ENCODE data around the gene RAMP3.

RAMP3 gene

GRCh38 chr7:45186261-45186813 lies 28.7 kb downstream of the RAMP3 start:
- Histone ChIP-seq H3K27ac (ENCODE audit: low read depth, low read length) (no peak overlapping the region), H3K36me3 (ENCODE audit: insufficient read depth, low read length) (no peaks in the 10 kb centered on the region), H3K4me1 (ENCODE audit: control insufficient read depth, insufficient read depth, low read length, unreplicated experiment) (no peaks in the 10 kb centered on the region), H3K4me3 (ENCODE audit: low read depth, low read length) (no peak overlapping the region), H2AFZ (ENCODE audit: low read length, unreplicated experiment) (no peak overlapping the region), H3K27me3 (ENCODE audit: insufficient read depth, low read length) (peaks cover 21% of the 10 kb centered on the region; the same call in 1 of the 2 replicates), H3K79me2 (ENCODE audit: control insufficient read depth, insufficient read depth, low read length, unreplicated experiment) (no peaks in the 10 kb centered on the region)

GRCh38 chr7:45187089-45187945 lies 29.7 kb downstream of the RAMP3 start:
- H2AFZ ChIP-seq (ENCODE audit: low read length, unreplicated experiment): no peak overlapping the region
- no peak overlapping the region for H3K27ac ChIP-seq (ENCODE audit: low read depth, low read length)
- H3K4me1 ChIP-seq (ENCODE audit: control insufficient read depth, insufficient read depth, low read length, unreplicated experiment): no peaks in the 10 kb centered on the region
- H3K79me2 ChIP-seq (ENCODE audit: control insufficient read depth, insufficient read depth, low read length, unreplicated experiment): no peaks in the 10 kb centered on the region
- no peak overlapping the region for H3K4me3 ChIP-seq (ENCODE audit: low read depth, low read length)
- no peaks in the 10 kb centered on the region for H3K36me3 ChIP-seq (ENCODE audit: insufficient read depth, low read length)
- peaks cover 30% of the 10 kb centered on the region for H3K27me3 ChIP-seq (ENCODE audit: insufficient read depth, low read length)

DNA sequence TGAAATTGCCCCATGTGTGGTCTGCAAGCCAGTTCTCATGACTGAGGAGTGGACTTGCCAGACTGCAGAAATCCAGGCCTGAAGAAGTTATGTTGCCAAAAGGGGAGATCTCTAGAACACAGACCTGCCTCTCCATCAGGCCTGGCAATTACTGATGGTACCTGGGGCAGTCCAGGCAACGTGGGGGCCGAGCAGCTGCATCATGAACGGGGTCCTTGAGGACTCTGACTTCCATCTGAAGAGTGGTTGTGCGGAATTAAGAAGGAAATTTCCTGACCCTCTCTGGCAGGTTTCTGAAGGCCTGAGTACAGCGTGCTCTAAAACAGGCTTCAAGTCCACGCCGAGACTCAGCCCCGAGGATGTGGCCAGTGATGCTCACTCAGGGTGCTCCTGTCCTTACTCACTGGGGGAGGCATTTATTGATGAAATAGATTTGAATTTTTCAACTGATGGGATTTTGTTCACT lies 30.4 kb downstream of the RAMP3 start:
- Histone ChIP-seq H3K4me1 (ENCODE audit: control insufficient read depth, insufficient read depth, low read length, unreplicated experiment) (no peaks in the 10 kb centered on the region), H3K79me2 (ENCODE audit: control insufficient read depth, insufficient read depth, low read length, unreplicated experiment) (no peaks in the 10 kb centered on the region)

DNA sequence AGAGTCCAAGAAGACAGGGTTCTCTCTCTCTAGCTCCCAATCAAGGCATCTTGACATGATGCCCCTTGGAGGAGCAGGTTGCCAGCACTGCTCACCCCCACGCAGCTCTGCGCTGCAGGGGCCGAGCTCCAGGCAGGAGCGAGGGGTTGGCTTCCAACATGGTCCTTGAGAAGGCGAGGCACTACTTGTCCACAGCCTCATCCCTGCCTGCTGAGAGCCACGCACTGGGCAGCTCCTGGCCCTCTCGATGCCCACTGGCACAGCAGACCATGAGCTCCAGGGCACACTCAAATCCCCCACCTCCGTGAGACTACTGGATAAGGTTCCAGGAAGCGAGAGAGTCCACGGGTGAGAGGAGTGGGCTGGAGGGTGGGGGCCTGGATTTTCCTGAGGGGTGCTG lies 31.1 kb downstream of the RAMP3 start:
- no peaks in the 10 kb centered on the region for H3K4me1 ChIP-seq (ENCODE audit: control insufficient read depth, insufficient read depth, low read length, unreplicated experiment)
- H3K27ac ChIP-seq (ENCODE audit: low read depth, low read length): no peak overlapping the region
- H3K36me3 ChIP-seq (ENCODE audit: insufficient read depth, low read length): no peaks in the 10 kb centered on the region
- peaks cover 44% of the 10 kb centered on the region for H3K27me3 ChIP-seq (ENCODE audit: insufficient read depth, low read length)
- no peak overlapping the region for H2AFZ ChIP-seq (ENCODE audit: low read length, unreplicated experiment)
- no peaks in the 10 kb centered on the region for H3K79me2 ChIP-seq (ENCODE audit: control insufficient read depth, insufficient read depth, low read length, unreplicated experiment)
- no peak overlapping the region for H3K4me3 ChIP-seq (ENCODE audit: low read depth, low read length)

More for the DNA sequence above, 30.4 kb downstream of the RAMP3 start:
- peaks cover 37% of the 10 kb centered on the region for H3K27me3 ChIP-seq (ENCODE audit: insufficient read depth, low read length)
- H3K27ac ChIP-seq (ENCODE audit: low read depth, low read length): no peak overlapping the region
- H3K36me3 ChIP-seq (ENCODE audit: insufficient read depth, low read length): no peaks in the 10 kb centered on the region
- no peak overlapping the region for H2AFZ ChIP-seq (ENCODE audit: low read length, unreplicated experiment)
- H3K4me3 ChIP-seq (ENCODE audit: low read depth, low read length): no peak overlapping the region

GRCh38 chr7:45189151-45189970 lies 31.8 kb downstream of the RAMP3 start:
- peaks cover 50% of the 10 kb centered on the region for H3K27me3 ChIP-seq (ENCODE audit: insufficient read depth, low read length)
- no peaks in the 10 kb centered on the region for H3K36me3 ChIP-seq (ENCODE audit: insufficient read depth, low read length)
- H3K79me2 ChIP-seq (ENCODE audit: control insufficient read depth, insufficient read depth, low read length, unreplicated experiment): no peaks in the 10 kb centered on the region
- H3K4me3 ChIP-seq (ENCODE audit: low read depth, low read length): no peak overlapping the region
- no peak overlapping the region for H3K27ac ChIP-seq (ENCODE audit: low read depth, low read length)
- H2AFZ ChIP-seq (ENCODE audit: low read length, unreplicated experiment): no peak overlapping the region
- H3K4me1 ChIP-seq (ENCODE audit: control insufficient read depth, insufficient read depth, low read length, unreplicated experiment): no peaks in the 10 kb centered on the region

DNA sequence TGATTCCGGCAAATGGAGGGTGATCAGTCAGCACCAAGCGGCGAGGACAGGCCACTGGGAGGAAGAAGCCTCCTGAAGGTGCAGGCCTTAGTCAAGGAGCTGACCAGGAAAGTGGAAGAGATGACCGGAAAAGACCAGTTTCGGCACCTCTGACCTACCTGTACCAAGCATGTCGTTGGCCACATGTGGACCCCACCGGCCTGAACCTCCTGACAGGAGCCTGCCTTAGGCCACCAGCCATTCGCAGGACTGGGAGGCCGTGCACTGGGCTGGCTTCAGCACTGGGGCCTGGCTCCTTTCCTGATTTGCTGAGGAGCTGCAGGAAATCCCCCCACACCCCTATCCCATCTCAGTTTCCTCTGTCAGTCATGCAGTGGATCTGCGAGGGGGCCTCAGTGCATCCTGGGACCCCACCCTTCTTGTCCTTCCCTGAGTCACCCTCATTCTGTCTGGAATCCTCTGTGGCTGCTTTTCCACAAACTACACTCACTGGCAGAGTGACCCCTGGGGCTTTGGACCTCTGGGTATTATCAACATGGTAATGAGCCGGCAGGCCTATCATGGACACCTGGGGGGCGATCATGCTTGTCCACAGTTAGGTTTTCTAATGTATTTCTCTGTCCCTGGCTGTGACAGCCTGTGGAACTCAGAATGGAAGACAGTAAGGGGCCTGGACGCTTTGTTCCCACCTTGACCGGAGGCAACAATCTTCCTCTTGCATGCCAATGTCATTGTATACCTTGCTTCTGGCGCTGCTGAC lies 33.0 kb downstream of the RAMP3 start:
- Histone ChIP-seq H3K36me3 (ENCODE audit: insufficient read depth, low read length) (no peaks in the 10 kb centered on the region), H3K27ac (ENCODE audit: low read depth, low read length) (no peak overlapping the region), H3K4me1 (ENCODE audit: control insufficient read depth, insufficient read depth, low read length, unreplicated experiment) (no peaks in the 10 kb centered on the region), H2AFZ (ENCODE audit: low read length, unreplicated experiment) (no peak overlapping the region), H3K27me3 (ENCODE audit: insufficient read depth, low read length) (peaks cover 54% of the 10 kb centered on the region), H3K79me2 (ENCODE audit: control insufficient read depth, insufficient read depth, low read length, unreplicated experiment) (no peaks in the 10 kb centered on the region), H3K4me3 (ENCODE audit: low read depth, low read length) (no peak overlapping the region)

GRCh38 chr7:45191396-45191795 lies 33.8 kb downstream of the RAMP3 start:
- no peak overlapping the region for H3K4me3 ChIP-seq (ENCODE audit: low read depth, low read length)
- H3K4me1 ChIP-seq (ENCODE audit: control insufficient read depth, insufficient read depth, low read length, unreplicated experiment): no peaks in the 10 kb centered on the region
- no peaks in the 10 kb centered on the region for H3K36me3 ChIP-seq (ENCODE audit: insufficient read depth, low read length)
- H3K27me3 ChIP-seq (ENCODE audit: insufficient read depth, low read length): peaks cover 62% of the 10 kb centered on the region
- no peak overlapping the region for H2AFZ ChIP-seq (ENCODE audit: low read length, unreplicated experiment)
- no peaks in the 10 kb centered on the region for H3K79me2 ChIP-seq (ENCODE audit: control insufficient read depth, insufficient read depth, low read length, unreplicated experiment)
- H3K27ac ChIP-seq (ENCODE audit: low read depth, low read length): no peak overlapping the region

DNA sequence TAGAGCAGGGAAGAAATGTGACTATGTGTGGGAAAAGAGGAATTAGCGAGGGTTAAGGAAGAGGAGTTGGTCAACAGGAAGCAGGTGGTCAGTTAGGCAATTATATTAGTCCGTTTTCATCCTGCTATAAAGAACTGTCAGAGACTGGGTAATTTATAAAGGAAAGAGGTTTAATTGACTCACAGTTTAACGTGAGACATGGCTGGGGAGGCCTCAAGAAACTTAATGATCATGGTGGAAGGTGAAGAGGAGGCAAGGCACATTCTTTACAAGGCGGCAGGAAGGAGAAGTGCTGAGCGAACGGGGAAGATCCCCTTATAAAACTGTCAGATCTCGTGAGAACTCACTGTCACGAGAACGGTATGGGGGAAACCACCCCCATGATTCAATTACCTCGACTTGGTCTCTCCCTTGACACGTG lies 35.0 kb downstream of the RAMP3 start:
- Histone ChIP-seq H3K27ac (ENCODE audit: low read depth, low read length) (no peak overlapping the region), H3K4me3 (ENCODE audit: low read depth, low read length) (no peak overlapping the region), H3K4me1 (ENCODE audit: control insufficient read depth, insufficient read depth, low read length, unreplicated experiment) (no peaks in the 10 kb centered on the region), H3K79me2 (ENCODE audit: control insufficient read depth, insufficient read depth, low read length, unreplicated experiment) (no peaks in the 10 kb centered on the region), H3K27me3 (ENCODE audit: insufficient read depth, low read length) (peaks cover 59% of the 10 kb centered on the region), H2AFZ (ENCODE audit: low read length, unreplicated experiment) (no peak overlapping the region), H3K36me3 (ENCODE audit: insufficient read depth, low read length) (no peaks in the 10 kb centered on the region)

DNA sequence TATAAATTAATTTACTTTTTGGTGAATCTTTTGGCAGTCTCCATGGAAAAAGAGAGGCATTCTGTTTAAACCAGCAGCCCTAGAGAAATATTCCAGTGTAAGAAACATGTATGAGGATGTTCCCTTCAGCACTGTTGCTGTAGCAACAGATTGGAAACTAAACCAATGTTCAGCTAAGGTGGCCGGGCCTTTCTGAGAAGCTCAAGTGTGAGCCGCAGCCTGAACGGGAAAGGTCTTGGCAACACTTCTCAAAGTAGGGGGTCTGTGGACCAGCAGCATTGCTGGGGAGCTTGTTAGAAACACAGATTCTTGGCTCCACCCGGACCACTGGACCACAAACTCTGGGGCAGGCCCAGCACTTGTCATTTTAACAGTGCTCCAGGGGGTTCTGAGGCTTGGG lies 36.2 kb downstream of the RAMP3 start:
- no peaks in the 10 kb centered on the region for H3K79me2 ChIP-seq (ENCODE audit: control insufficient read depth, insufficient read depth, low read length, unreplicated experiment)
- H3K27ac ChIP-seq (ENCODE audit: low read depth, low read length): no peak overlapping the region
- H3K4me3 ChIP-seq (ENCODE audit: low read depth, low read length): no peak overlapping the region
- peaks cover 60% of the 10 kb centered on the region for H3K27me3 ChIP-seq (ENCODE audit: insufficient read depth, low read length)
- no peaks in the 10 kb centered on the region for H3K36me3 ChIP-seq (ENCODE audit: insufficient read depth, low read length)
- H3K4me1 ChIP-seq (ENCODE audit: control insufficient read depth, insufficient read depth, low read length, unreplicated experiment): no peaks in the 10 kb centered on the region
- no peak overlapping the region for H2AFZ ChIP-seq (ENCODE audit: low read length, unreplicated experiment)

DNA sequence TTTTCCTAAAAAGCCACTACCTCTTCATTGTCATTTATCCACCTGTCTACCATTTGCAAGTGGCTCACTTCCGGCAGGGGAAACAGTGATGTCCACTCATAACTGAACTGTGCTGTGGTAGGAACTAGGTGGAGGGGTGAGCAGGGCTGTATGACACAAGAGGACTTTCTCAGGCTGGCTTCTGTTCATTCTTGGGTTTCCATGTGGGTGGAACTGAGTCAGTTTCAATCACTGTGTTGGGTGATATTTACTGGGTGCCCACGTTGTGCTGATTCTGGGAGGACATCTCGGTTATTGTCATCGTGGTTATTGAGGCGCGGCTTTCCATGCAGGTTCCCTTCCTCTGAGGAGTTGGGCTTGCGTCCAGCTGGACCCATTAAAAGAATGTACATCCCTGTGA lies 38.8 kb downstream of the RAMP3 start:
- Histone ChIP-seq H3K27ac (ENCODE audit: low read depth, low read length) (no peak overlapping the region), H3K4me1 (ENCODE audit: control insufficient read depth, insufficient read depth, low read length, unreplicated experiment) (no peaks in the 10 kb centered on the region), H3K4me3 (ENCODE audit: low read depth, low read length) (no peak overlapping the region), H2AFZ (ENCODE audit: low read length, unreplicated experiment) (no peak overlapping the region), H3K27me3 (ENCODE audit: insufficient read depth, low read length) (peaks cover 57% of the 10 kb centered on the region), H3K36me3 (ENCODE audit: insufficient read depth, low read length) (no peaks in the 10 kb centered on the region), H3K79me2 (ENCODE audit: control insufficient read depth, insufficient read depth, low read length, unreplicated experiment) (no peaks in the 10 kb centered on the region)

Data from ACC112 (cell line).